IMR-90 (cell line): Measurements from ENCODE around the gene DNAJC2.

Experiments used
- CEBPB ChIP-seq: IDR thresholded peaks from 2 replicates; pipeline ENCODE4 v1.6.1; 2012; ENCODE audit warnings: low read depth, low read length, improper control_type of control experiment
- CTCF ChIP-seq: conservative IDR thresholded peaks from 2 replicates; pipeline ENCODE4 v1.5.1; 2012; ENCODE audit warnings: mild to moderate bottlenecking, low read depth, low read length, improper control_type of control experiment
- ELK1 ChIP-seq: fragments of 150-350 bp; IDR thresholded peaks from 2 replicates; pipeline ENCODE4 v1.6.1; 2016; ENCODE audit warnings: low read depth, mild to moderate bottlenecking, low read length, moderate library complexity, borderline replicate concordance
- FOS ChIP-seq: fragments of 150-350 bp; IDR thresholded peaks from 2 replicates; pipeline ENCODE4 v1.6.1; 2016; ENCODE audit warnings: low read depth, low read length
- MAFK ChIP-seq: IDR thresholded peaks from 2 replicates; pipeline ENCODE4 v1.6.1; 2012; ENCODE audit warnings: low read depth, low read length, improper control_type of control experiment
- RAD21 ChIP-seq: IDR thresholded peaks from 2 replicates; pipeline ENCODE4 v1.6.1; 2012; ENCODE audit warnings: low read length, improper control_type of control experiment
- RFX5 ChIP-seq: IDR thresholded peaks from 2 replicates; pipeline ENCODE4 v1.8.0; 2012; ENCODE audit warnings: low read depth, mild to moderate bottlenecking, low read length, moderate library complexity
- SMC3 ChIP-seq: fragments of 150-350 bp; IDR thresholded peaks from 2 replicates; pipeline ENCODE4 v1.6.1; 2016; ENCODE audit warnings: low read depth, mild to moderate bottlenecking, antibody characterized with exemption, low read length, moderate library complexity

- TF ChIP-seq MAFK (no peak), CTCF (no peak), SMC3 (no peak), ELK1 (no peak), FOS (no peak), RFX5 (no peak), CEBPB (no peak), RAD21 (no peak)
These were observed 18.8 kb downstream of the DNAJC2 start for GRCh38 chr7:103325744-103326143.
